ENCODE data around the gene TEX13D. TPM values are rescaled to one million over a fixed set of nuclear protein-coding genes. Genes with fewer than 3 reads are reported as not detected.

Gene TEX13D
- total RNA-seq, 1 donor from 2014 or later = not detected

DNA sequence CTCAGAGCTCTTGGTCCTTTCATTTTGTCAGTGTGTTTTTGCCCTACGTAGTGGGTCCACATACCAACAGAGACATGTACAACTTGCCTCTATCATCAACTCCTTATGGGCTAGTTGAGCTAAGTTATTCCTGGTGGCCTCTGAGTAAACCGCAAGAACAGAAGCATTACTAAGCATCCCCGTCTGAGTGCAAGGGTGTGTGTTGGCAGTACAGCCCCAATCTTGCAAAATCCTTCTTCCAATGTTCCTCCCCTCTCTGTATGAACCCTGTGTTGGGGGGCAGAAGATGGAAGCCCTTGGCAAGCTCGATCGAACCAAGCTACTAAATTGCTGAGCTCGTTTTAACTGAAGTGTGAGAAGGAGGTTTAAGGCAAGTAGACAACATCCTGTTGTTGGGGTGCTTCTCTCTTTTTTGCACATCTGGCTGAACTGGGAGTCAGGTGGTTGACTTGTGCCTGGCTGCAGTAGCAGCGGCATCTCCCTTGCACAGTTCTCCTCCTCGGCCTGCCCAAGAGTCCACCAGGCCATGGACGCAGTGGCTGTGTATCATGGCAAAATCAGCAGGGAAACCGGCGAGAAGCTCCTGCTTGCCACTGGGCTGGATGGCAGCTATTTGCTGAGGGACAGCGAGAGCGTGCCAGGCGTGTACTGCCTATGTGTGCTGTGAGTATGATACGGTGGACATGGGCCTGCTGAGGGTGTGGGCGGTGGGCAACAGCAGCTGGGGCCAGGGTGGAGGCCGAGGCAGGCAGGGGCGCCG is 13.8 kb downstream of the TEX13D start, which contains the start of gene SH2D1A:
Gene SH2D1A, plus strand, starts transcription at position 447 of the 760 bp plus-strand sequence. Its CDS starts 80 bp downstream, at position 527.
- Histone ChIP-seq H3K27ac (no peak within 1 kb of the TSS), H3K9me3 (no peaks in the 10 kb centered on the region), H3K4me1 (no peaks in the 10 kb centered on the region), H3K36me3 (no peaks in the 10 kb centered on the region), H3K27me3 (no peaks in the 10 kb centered on the region), H3K4me3 (peak within 1 kb of the TSS; percentile 10)
- intact Hi-C loops (cut with DNase I) = no loop called here
- ATAC-seq (no peak), DNase-seq (no peak)
- TF ChIP-seq, protein P1, sequence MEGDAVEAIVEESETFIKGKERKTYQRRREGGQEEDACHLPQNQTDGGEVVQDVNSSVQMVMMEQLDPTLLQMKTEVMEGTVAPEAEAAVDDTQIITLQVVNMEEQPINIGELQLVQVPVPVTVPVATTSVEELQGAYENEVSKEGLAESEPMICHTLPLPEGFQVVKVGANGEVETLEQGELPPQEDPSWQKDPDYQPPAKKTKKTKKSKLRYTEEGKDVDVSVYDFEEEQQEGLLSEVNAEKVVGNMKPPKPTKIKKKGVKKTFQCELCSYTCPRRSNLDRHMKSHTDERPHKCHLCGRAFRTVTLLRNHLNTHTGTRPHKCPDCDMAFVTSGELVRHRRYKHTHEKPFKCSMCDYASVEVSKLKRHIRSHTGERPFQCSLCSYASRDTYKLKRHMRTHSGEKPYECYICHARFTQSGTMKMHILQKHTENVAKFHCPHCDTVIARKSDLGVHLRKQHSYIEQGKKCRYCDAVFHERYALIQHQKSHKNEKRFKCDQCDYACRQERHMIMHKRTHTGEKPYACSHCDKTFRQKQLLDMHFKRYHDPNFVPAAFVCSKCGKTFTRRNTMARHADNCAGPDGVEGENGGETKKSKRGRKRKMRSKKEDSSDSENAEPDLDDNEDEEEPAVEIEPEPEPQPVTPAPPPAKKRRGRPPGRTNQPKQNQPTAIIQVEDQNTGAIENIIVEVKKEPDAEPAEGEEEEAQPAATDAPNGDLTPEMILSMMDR (IDR thresholded peaks at IDR 0.05) = no peak

DNA sequence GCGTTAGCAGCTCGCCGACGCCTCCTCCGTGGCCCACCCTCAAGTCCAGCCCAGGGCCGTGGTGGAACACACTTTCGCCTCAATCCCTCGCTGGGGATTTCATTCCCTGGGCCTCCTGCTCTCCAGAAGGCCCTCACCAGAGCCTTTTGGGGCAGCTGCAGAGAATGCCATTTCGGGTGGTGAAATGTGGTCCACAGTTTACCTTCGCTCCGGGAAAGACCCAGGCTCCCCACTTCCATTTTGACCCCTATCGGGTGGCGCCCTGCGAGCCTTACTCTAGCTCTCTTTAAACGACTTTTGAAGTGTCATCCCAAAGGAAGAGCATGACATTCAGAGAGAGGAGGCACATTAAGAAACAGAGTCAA is 14.4 kb downstream of the TEX13D start:
- TF ChIP-seq, protein P1 (IDR thresholded peaks at IDR 0.05) = no peak
- no peaks in the 10 kb centered on the region for H3K27me3 ChIP-seq
- no peak overlapping the region for H3K27ac ChIP-seq
- no peaks in the 10 kb centered on the region for H3K36me3 ChIP-seq
- peak overlapping the region; percentile 10 for H3K4me3 ChIP-seq
- intact Hi-C loops (cut with DNase I) = no loop called here
- no peak for ATAC-seq
- no peaks in the 10 kb centered on the region for H3K4me1 ChIP-seq
- DNase-seq = no peak
- H3K9me3 ChIP-seq = no peaks in the 10 kb centered on the region

DNA sequence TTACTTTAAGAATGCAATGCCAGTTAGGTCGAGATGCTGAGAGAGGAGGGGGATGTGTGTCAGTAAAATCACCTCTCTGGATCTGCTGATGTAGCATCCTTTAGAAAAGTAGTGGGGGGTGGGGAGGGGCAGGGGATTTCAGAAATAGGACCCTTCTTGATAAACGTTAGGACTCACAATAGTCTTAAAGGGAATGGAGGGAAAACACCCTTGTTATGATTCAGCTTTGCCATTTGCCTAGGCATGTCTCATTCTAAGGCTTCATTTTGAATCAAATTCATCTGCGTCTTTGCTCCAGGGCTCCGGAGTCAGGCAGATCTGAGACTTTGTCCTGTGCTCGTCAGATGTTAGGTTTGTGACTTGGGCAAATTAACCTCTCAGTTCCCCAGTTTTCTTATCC is 14.8 kb downstream of the TEX13D start:
- no peak for DNase-seq
- Histone ChIP-seq H3K4me3 (peak overlapping the region; percentile 10), H3K36me3 (no peaks in the 10 kb centered on the region), H3K9me3 (no peaks in the 10 kb centered on the region), H3K27ac (no peak overlapping the region), H3K4me1 (no peaks in the 10 kb centered on the region), H3K27me3 (no peaks in the 10 kb centered on the region)
- no peak for ATAC-seq
- TF ChIP-seq, protein P1 (IDR thresholded peaks at IDR 0.05) = no peak
- intact Hi-C loops (cut with DNase I) = no loop called here

DNA sequence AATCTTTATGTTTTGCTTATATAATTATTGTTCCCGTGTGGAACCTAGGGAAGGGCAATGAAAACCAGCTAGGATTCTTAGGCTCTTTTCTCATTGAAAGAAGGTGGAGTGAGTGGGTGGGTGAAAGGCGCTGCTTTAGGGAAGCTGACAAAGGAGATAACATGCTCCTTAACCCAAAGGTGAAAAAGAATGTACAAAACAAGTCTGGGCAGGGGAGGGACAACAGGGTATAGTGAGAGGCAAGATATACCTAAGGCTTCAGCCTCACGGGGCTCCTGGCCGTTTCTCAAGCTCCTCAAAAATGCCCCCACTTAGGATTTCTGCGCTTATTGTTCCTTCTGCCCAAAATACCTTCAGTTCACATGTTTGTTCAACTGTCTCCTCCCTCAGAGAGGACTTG is 15.7 kb downstream of the TEX13D start:
- ATAC-seq = no peak
- no peak overlapping the region for H3K27ac ChIP-seq
- intact Hi-C loops (cut with DNase I) = no loop called here

DNA sequence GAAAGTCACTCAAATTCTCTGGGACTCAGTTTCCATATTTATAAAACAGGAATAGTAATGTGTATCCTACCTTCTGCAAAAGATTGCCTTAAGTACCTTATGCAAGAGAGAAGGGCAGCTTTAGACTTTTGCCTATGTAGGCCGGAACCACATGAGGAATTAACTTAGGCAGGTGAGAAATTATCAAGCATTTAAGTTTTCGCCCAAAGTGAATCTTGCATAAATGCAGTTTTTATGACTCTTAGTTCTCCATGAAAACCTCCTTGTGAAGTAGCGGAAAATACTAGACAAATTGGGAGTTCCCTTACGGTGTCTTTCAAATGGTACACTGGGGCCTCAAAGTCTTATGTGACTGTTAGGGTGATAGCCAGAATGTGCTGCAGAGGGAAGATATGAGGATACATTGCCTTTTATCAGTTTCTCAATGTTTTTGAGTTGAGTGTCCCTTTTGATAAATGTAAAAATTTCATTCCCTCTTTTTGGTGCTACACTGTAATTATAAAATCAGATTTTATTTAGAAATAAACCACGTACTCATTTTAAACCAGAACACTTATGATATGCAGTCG is 16.5 kb downstream of the TEX13D start:
- Histone ChIP-seq H3K4me1 (no peaks in the 10 kb centered on the region), H3K27ac (no peak overlapping the region), H3K27me3 (no peaks in the 10 kb centered on the region), H3K9me3 (no peaks in the 10 kb centered on the region), H3K36me3 (no peaks in the 10 kb centered on the region), H3K4me3 (no peak overlapping the region)
- DNase-seq (no peak), ATAC-seq (no peak)
- intact Hi-C loops (cut with DNase I) = no loop called here
- TF ChIP-seq, protein P1 (IDR thresholded peaks at IDR 0.05) = no peak

More for the DNA sequence above, 15.7 kb downstream of the TEX13D start:
- Histone ChIP-seq H3K27me3 (no peaks in the 10 kb centered on the region), H3K36me3 (no peaks in the 10 kb centered on the region), H3K4me1 (no peaks in the 10 kb centered on the region), H3K9me3 (no peaks in the 10 kb centered on the region), H3K4me3 (peak overlapping the region; percentile 3)
- TF ChIP-seq, protein P1 (IDR thresholded peaks at IDR 0.05) = no peak
- no peak for DNase-seq

Data from upper lobe of right lung (tissue), 1 donor.